HL-60 (cell line): ENCODE measurements around the gene RNASEH2C.

Experiments used
- GABPA ChIP-seq: IDR thresholded peaks from 2 replicates; pipeline ENCODE4 v1.6.1; 2012; ENCODE audit warnings: low read depth
- POLR2AphosphoS5 ChIP-seq: IDR thresholded peaks from 2 replicates; pipeline ENCODE4 v1.6.1; 2012; ENCODE audit warnings: low read depth
- TF ChIP-seq, protein P1 (sequence below): IDR thresholded peaks from one replicate; pipeline ENCODE4 v1.5.1; 2011; ENCODE audit warnings: low read length, control low read depth, inconsistent platforms; ENCODE audit not compliant: insufficient read depth
- TF ChIP-seq, protein P2 (sequence below): IDR thresholded peaks from 2 replicates; pipeline ENCODE4 v1.6.1; 2012; ENCODE audit warnings: low read depth; ENCODE audit not compliant: insufficient replicate concordance

DNA sequence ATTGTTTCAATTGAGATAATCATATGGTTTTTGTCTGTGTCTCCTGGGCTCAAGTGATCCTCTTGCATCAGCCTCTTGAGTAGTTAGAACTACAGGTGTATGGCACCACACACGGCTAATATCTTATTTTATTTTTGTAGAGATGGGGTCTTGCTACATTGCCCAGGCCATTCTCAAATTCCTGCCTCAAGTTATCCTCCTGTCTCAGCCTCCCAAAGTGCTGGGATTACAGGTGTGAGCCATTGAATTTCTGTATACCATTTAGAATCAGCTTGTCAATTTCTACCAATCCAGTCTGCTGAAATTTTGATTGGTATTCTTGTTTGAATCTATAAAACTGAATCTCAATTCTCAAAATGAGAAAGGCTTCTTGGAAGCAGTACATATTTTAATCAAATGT, 18.9 kb downstream of the RNASEH2C start:
- TF ChIP-seq POLR2AphosphoS5 = no peak
- TF ChIP-seq, protein P1, sequence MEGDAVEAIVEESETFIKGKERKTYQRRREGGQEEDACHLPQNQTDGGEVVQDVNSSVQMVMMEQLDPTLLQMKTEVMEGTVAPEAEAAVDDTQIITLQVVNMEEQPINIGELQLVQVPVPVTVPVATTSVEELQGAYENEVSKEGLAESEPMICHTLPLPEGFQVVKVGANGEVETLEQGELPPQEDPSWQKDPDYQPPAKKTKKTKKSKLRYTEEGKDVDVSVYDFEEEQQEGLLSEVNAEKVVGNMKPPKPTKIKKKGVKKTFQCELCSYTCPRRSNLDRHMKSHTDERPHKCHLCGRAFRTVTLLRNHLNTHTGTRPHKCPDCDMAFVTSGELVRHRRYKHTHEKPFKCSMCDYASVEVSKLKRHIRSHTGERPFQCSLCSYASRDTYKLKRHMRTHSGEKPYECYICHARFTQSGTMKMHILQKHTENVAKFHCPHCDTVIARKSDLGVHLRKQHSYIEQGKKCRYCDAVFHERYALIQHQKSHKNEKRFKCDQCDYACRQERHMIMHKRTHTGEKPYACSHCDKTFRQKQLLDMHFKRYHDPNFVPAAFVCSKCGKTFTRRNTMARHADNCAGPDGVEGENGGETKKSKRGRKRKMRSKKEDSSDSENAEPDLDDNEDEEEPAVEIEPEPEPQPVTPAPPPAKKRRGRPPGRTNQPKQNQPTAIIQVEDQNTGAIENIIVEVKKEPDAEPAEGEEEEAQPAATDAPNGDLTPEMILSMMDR = no peak
- no peak for TF ChIP-seq GABPA
- TF ChIP-seq, protein P2, sequence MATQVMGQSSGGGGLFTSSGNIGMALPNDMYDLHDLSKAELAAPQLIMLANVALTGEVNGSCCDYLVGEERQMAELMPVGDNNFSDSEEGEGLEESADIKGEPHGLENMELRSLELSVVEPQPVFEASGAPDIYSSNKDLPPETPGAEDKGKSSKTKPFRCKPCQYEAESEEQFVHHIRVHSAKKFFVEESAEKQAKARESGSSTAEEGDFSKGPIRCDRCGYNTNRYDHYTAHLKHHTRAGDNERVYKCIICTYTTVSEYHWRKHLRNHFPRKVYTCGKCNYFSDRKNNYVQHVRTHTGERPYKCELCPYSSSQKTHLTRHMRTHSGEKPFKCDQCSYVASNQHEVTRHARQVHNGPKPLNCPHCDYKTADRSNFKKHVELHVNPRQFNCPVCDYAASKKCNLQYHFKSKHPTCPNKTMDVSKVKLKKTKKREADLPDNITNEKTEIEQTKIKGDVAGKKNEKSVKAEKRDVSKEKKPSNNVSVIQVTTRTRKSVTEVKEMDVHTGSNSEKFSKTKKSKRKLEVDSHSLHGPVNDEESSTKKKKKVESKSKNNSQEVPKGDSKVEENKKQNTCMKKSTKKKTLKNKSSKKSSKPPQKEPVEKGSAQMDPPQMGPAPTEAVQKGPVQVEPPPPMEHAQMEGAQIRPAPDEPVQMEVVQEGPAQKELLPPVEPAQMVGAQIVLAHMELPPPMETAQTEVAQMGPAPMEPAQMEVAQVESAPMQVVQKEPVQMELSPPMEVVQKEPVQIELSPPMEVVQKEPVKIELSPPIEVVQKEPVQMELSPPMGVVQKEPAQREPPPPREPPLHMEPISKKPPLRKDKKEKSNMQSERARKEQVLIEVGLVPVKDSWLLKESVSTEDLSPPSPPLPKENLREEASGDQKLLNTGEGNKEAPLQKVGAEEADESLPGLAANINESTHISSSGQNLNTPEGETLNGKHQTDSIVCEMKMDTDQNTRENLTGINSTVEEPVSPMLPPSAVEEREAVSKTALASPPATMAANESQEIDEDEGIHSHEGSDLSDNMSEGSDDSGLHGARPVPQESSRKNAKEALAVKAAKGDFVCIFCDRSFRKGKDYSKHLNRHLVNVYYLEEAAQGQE = no peak
